HG02610 (cell line): Measurements from ENCODE around the gene PNMT.
A peak's percentile ranks its signal among the peaks of the same experiment; 100 is the strongest.

Experiments used
- ATAC-seq: cut with Tn5 transposase; IDR thresholded peaks from one replicate; pipeline ENCODE4 v1.9.1; 2021; ENCODE audit warnings: mild to moderate bottlenecking, moderate library complexity; ENCODE audit not compliant: unreplicated experiment

The PNMT gene

DNA sequence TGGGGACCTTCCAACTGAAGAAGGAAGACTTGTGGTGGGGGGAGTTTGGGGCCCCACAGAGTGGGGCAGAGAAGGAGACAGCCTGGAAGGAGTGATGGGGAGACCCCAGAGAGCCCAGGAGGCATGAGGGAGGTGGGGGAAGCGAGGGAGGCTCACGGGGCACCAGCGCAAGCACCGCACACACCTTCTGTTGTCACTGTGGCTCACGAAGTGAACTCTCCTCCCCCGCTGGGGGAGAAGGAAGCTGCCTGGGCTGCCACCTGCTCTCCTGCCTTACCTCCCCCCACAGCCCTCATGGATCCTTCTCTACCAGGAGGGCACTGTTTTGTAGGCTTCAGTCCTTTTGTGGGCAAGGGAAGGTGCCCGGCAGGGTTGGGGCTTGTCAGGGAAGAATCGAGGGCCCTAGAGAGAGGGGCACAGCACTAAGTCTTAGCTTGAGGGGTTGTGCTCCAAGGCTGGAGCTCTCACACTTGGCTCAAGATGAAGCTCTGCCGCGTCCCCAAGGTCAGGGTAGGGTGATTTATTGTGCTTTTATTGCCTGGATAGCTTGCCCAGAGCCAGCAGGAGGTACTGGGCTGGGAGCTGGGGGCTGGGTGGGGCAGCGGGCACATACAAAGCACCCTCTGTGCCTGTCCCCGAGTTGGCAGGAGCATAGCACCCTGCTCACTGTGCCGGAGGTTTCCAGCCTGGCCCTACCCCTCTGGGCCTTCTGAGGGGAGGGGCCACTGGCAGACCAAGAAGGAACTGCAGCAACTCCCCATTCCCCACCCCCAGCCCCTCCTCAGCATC, 35.9 kb upstream of the PNMT start:
- no peak for ATAC-seq

DNA sequence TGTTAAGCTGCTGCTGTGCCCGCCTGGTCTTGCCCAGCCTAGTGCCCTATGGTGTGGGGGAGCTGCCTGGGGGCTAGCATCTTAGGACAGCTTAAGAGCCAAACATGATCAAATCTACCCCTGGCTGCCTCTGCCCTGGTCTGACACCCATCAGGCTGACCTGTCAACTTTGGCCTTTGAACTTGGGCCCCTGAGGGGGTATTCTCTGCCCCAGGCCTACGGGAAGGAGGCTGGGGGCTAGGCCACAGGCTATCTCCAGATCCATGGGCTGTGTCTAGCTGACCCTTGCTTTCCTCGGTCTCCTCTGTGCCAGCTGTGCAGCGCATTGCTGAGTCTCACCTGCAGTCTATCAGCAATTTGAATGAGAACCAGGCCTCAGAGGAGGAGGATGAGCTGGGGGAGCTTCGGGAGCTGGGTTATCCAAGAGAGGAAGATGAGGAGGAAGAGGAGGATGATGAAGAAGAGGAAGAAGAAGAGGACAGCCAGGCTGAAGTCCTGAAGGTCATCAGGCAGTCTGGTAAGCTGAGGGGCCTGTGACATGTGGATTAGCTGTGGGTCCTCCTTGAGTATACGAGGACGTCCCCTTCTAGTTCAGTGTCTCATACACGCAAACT, 34.6 kb upstream of the PNMT start:
- no peak for ATAC-seq

- no peak for ATAC-seq
Observed at GRCh38 chr17:39634384-39634871, 33.8 kb upstream of the PNMT start.

DNA sequence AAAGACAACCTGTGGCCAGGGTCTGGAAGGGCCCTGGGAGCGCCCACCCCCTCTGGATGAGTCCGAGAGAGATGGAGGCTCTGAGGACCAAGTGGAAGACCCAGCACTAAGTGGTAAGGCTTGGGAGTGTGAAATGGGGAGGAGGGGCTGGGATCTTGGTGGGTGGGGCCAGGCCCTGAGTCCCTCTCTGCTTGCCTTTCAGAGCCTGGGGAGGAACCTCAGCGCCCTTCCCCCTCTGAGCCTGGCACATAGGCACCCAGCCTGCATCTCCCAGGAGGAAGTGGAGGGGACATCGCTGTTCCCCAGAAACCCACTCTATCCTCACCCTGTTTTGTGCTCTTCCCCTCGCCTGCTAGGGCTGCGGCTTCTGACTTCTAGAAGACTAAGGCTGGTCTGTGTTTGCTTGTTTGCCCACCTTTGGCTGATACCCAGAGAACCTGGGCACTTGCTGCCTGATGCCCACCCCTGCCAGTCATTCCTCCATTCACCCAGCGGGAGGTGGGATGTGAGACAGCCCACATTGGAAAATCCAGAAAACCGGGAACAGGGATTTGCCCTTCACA, 32.6 kb upstream of the PNMT start:
- no peak for ATAC-seq

DNA sequence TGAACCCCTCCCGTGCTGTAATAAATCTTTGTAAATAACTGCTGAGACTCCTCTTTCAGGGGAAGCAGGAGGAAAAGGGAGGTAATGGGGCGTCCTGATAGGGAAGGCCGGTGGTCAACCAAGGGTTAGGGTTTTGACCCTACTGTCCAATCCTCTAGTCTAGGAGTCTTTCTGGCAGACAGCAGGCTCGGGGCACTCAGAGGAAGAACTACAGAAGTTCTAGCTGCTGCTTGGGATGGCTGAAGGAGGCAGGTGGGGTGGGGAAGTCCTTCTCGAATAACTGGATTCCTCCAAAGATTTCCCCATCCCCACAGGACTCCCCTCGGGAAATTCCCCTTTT, 31.7 kb upstream of the PNMT start:
- ATAC-seq = peak; percentile 16

DNA sequence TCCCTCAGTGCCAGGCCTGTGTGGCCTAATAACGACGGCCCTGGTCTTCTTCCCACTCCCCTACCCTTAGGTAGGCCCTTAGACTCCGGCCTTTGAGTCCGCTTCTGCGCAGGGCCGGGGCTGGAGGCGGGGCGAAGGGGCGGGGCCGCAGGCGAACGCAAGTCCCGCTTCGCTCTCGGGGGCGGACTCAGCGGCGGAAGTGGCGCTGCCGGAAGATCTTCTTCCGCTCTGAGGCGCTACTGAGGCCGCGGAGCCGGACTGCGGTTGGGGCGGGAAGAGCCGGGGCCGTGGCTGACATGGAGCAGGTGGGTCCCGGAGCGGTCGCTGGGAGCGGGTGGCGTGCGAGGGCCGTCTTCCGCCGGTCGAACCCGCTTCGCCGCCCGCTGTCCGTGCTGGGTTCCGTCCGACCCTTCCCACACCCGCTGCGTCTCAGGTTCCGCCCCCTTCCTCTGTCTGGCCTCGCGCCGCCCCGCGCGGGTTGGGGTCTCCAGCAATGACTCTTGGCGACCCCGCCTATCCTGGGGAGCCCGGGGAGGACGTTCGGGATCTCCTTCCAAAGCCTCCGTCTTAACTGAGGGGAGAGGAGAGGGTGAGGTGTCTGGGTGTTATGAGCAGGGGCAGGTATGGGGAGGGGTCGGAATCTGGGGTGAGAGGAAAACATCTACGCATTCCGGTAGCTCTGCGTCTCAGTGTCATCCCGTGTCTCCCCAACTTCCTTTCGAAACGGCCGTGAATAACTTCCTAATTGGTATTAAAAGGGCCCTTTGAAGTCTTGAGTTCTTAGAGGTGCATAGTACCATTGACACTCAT, 31.1 kb upstream of the PNMT start, which contains the start of gene STARD3:
Gene STARD3, plus strand, starts transcription at position 218 of the 810 bp plus-strand sequence. CDS start 16,388 bp downstream, outside the sequence.
- ATAC-seq = peak; percentile 76

DNA sequence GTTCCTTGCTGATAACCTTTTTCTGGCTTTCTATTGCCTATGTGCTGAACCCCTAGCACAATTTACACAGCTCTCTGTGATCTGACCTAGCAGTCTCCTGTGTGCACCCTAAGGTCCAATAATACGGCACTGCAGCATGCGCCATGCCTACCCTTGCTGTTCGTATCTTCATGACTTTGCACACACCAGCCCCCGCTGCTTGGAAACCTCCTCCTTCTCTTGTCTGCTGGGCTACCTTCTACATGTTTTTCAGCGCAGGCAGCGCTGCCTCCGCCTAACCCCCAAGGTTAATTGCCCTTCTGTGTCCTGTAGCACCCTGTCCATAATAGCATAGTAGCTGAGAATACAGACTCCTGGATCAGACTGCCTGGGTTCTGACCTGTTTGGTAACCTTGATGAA, 29.9 kb upstream of the PNMT start:
- ATAC-seq = no peak

DNA sequence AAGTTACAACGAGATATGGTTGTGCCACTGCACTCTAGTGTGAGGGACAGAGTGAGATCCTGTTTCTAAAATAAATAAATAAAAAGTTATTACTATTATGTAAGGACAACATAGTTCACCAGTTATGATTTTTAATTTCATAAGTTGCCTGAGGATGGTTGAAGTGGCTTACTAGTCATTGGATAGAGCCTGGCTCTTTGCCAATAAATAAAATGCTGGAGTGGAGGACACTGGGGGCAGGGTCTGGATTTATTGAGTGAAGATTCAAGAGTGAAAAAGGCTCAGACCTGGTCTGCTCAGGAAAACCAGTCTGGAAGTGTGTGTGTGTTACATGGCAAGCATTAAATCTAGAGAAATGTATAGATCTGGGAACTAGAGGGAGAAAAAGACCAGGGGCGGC, 29.2 kb upstream of the PNMT start:
- ATAC-seq = no peak

DNA sequence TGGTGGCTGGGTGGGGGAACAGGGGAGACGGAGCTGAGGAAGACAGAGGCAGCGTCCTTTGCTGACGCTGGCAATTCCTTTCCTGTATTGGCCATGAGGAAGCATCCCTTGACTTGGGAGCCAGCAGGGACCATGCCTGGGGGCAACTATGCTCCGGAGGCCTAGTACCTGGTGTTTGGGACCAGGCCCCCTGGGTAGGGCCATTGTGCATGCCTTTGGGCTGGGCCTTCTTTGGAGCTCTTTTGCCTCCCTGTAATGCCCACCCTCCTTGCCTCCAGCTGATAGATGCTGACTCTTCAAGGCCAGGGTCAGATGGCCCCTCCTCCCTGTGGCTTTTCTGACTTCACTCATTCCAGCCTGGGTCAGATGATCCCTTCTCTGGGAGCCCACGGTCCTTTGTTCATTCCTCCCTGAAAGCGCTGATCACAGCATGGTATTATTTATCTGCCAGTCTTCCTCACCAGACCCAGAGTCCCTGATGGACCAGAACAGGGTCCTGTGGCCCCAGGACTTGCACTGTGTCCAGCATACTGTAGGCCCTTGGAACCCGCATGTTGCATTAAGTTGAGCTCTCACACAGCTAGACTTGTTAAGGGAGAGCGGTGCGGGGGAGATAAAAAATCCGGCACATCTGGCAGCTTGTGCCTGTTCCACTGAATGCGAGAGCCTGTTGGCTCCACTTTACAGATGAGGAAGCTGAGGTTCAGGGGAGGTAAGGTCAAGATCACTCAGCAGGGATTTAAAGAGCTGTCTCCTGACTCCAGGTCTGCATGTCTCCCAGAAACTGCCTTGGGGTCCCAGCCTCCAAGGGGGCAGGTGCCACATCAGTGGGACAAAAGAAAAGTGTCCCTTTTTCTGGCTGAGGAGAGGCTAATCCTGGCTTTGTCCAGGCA, 28.4 kb upstream of the PNMT start:
- no peak for ATAC-seq

- no peak for ATAC-seq
Observed at GRCh38 chr17:39640591-39641031, 27.6 kb upstream of the PNMT start.

DNA sequence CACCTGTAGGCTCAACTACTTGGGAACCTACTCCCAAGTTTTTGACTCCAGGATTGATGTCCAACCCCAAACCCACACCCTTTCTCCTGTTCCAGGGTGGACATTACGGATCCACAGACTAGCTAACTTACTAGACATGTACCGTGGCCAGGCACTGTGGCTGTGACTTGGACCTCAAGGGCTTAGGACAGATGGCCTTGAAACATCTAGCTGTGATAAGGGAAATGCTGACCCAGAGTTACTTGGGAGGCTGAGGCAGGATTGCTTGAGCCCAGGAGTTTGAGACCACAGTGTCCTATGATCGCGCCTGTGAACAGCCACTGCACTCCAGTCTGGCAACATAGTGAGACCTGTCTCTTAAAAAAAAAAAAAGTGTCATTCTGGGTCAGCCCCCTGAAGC, 27.2 kb upstream of the PNMT start:
- no peak for ATAC-seq

DNA sequence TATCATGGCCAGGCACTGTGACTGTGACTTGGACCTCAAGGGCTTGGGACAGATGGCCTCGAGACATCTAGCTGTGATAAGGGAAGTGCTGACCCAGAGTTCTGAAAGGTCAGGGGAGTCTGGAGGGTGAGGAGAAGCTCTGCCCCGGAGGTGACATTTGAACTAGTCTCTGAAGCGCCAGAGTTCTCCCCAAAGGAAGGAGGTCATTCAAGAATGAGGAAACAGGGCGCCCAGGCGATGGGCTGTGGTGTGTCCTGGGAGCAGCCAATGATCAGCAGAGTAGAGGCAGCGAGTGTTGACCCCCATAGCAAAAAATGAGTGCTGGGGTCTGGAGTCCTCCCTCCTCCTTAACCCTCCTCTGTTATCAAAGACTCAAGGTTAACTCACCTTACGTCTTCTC, 26.4 kb upstream of the PNMT start:
- no peak for ATAC-seq

DNA sequence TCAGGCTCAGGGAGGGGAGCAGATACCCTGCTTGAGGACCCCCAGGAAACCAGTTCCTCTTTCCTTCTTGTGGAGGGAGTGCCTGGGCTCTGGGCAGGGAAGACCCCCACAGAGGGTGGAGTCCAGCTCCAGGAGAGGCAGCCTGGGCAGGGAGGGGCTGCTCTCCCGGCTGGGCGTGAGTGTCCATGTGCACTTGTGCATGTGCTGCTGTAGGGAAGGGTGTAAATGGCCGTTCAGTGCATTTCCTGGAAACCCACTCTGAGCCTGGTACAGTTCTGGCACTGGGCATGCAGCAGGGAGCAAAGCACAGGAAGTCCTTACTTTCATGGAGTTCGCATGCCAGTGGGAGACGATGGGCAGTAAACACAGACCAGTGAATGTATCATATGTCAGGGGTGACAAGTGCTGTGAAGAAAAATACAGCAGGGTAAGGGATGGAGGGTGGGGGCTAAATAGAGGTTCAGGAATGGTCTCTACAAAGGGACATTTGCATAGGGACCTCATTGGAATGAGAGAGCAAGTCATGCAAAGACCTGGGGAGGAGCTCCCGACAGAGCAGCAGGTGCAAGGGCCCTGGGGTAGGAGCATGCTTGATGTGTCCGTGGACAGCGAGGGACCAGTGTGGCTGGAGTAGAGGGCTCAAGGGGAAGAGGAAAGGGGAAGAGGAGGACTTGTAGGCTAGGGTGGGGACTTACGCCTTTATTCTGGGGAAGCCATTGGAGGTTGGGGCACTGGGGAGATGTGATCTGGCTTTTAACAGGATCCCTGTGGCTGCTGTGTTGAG, 25.8 kb upstream of the PNMT start:
- no peak for ATAC-seq

- ATAC-seq = no peak
Observed at GRCh38 chr17:39643271-39643670, 25.0 kb upstream of the PNMT start.

GRCh38 chr17:39647256-39647655, 21.0 kb upstream of the PNMT start:
- no peak for ATAC-seq

- no peak for ATAC-seq
Observed at GRCh38 chr17:39648616-39649366, 19.5 kb upstream of the PNMT start.

DNA sequence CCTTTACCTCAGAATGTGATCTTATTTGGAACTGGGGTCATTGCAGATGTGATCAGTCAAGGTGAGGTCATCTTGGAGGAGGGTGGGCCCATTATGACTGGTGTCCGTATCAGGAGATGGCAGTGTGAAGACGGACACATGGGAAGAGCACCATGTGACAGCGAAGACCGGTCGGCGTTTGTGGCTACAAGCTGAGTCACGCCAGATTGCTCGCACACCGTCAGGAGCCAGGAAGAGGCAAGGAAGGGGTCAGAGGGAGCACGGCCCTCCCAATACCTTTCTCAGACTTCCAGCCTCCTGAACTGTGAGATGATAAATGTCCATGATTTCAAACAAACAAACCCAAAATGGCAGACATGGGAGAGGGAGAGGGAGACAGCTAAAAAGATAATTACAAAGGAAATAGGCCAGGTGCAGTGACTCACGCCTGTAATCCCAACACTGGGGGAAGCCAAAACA, 18.1 kb upstream of the PNMT start:
- no peak for ATAC-seq

- ATAC-seq = no peak
Observed at GRCh38 chr17:39651923-39652586, 16.2 kb upstream of the PNMT start.
